OCI-LY1 (cell line): ENCODE measurements around the gene CTDSPL.

ENCODE experiments used
- H2AFZ ChIP-seq: fragments of 200-600 bp; sonication (generic), shearing (Covaris generic); 2 replicates; pipeline ENCODE4 v1.6.0; 2014; ENCODE audit warnings: antibody characterized with exemption, mild to moderate bottlenecking, low read length
- H3F3A ChIP-seq: fragments of 200-600 bp; sonication (generic), shearing (Covaris generic); 2 replicates; pipeline ENCODE4 v1.6.0; 2014; ENCODE audit warnings: mild to moderate bottlenecking, antibody characterized with exemption, low read length, moderate library complexity; ENCODE audit not compliant: insufficient read depth
- H3K27ac ChIP-seq: fragments of 200-600 bp; sonication (generic); 2 replicates; pipeline ENCODE4 v1.5.1; 2014; ENCODE audit warnings: low read length, mixed run types, mild to moderate bottlenecking, low read depth; ENCODE audit not compliant: poor library complexity, severe bottlenecking
- H3K27me3 ChIP-seq: fragments of 200-600 bp; sonication (generic); 2 replicates; pipeline ENCODE4 v1.6.0; 2014; ENCODE audit warnings: antibody characterized with exemption, mild to moderate bottlenecking, low read length, moderate library complexity; ENCODE audit not compliant: insufficient read depth
- H3K36me3 ChIP-seq: fragments of 200-600 bp; sonication (generic); 2 replicates; pipeline ENCODE4 v1.6.1; 2014; ENCODE audit warnings: mild to moderate bottlenecking, antibody characterized with exemption, low read length, moderate library complexity, mixed read lengths; ENCODE audit not compliant: insufficient read depth
- H3K4me1 ChIP-seq: fragments of 200-600 bp; sonication (generic); 2 replicates; pipeline ENCODE4 v1.5.1; 2014; ENCODE audit warnings: mild to moderate bottlenecking, low read length, moderate library complexity; ENCODE audit not compliant: insufficient read depth, severe bottlenecking
- H3K4me2 ChIP-seq: fragments of 200-600 bp; sonication (generic), shearing (Covaris generic); 2 replicates; pipeline ENCODE4 v1.6.1; 2014; ENCODE audit warnings: low read length
- H3K4me3 ChIP-seq: fragments of 200-600 bp; sonication (generic); 2 replicates; pipeline ENCODE4 v1.5.1; 2014; ENCODE audit warnings: low read length, low read depth, mild to moderate bottlenecking, mixed read lengths; ENCODE audit not compliant: poor library complexity, severe bottlenecking
- H3K79me2 ChIP-seq: fragments of 200-600 bp; shearing (Covaris generic); 2 replicates; pipeline ENCODE4 v1.6.1; 2016; ENCODE audit warnings: mixed run types, low read length, mixed read lengths; ENCODE audit not compliant: insufficient read depth
- H3K9ac ChIP-seq: fragments of 200-600 bp; sonication (generic), shearing (Covaris generic); 2 replicates; pipeline ENCODE4 v1.6.1; 2014; ENCODE audit warnings: mild to moderate bottlenecking, low read length, mixed read lengths
- H3K9me2 ChIP-seq: fragments of 200-600 bp; sonication (generic), shearing (Covaris generic); 2 replicates; pipeline ENCODE4 v1.6.1; 2014; ENCODE audit warnings: low read depth, mild to moderate bottlenecking, low read length, mixed read lengths
- H3K9me3 ChIP-seq: fragments of 200-600 bp; shearing (Covaris generic); 2 replicates; pipeline ENCODE4 v1.6.1; 2014; ENCODE audit warnings: low read length, mixed read lengths
- H4K20me1 ChIP-seq: fragments of 200-600 bp; sonication (generic), shearing (Covaris generic); 2 replicates; pipeline ENCODE4 v1.6.0; 2016; ENCODE audit warnings: mild to moderate bottlenecking, low read length; ENCODE audit not compliant: insufficient read depth
- EZH2 ChIP-seq: fragments of 200-600 bp; sonication (generic), shearing (Covaris generic); IDR thresholded peaks from 2 replicates; pipeline ENCODE4 v1.8.0; 2017; ENCODE audit warnings: borderline replicate concordance, mixed run types, mild to moderate bottlenecking, antibody characterized with exemption, low read length, moderate library complexity, mixed read lengths
- TF ChIP-seq, protein P1 (sequence below): fragments of 200-600 bp; sonication (generic), shearing (Covaris generic); IDR thresholded peaks from 2 replicates; pipeline ENCODE4 v1.5.1; 2017; ENCODE audit warnings: mild to moderate bottlenecking, antibody characterized with exemption, low read length, moderate library complexity, mixed read lengths

CTDSPL gene

DNA sequence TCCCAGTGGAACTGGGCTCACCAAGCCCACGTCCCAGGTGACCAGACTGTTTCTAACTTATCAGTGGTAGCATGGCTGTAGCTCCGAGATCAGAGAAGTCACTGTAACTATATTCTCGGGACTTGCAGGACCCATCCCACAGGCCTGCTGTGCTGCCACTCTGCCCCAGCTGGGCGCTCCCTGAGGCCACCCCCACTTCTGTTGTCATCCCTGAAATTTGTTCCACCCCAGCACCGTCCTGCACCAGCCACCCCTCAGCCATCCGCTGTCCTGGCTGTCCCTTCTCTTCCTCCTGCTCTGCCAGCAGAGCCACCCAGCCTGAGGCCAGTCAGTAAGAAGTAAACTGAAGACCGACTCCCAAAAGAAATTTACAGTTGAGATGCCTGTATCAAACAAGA is 95.9 kb downstream of the CTDSPL start:
- Histone ChIP-seq H3K4me3 (no peak overlapping the region), H3K9me2 (no peaks in the 10 kb centered on the region), H3K27ac (peak overlapping the region; percentile 19), H4K20me1 (no peaks in the 10 kb centered on the region), H3K4me2 (no peak overlapping the region), H3K36me3 (no peaks in the 10 kb centered on the region), H3K27me3 (no peaks in the 10 kb centered on the region), H2AFZ (0 out of 2 replicates have a peak overlapping the region, but pooled peaks have one; percentile 41), H3F3A (no peaks in the 10 kb centered on the region), H3K79me2 (no peaks in the 10 kb centered on the region), H3K4me1 (peaks cover 20% of the 10 kb centered on the region), H3K9ac (no peak overlapping the region), H3K9me3 (no peaks in the 10 kb centered on the region)
- TF ChIP-seq, protein P1, sequence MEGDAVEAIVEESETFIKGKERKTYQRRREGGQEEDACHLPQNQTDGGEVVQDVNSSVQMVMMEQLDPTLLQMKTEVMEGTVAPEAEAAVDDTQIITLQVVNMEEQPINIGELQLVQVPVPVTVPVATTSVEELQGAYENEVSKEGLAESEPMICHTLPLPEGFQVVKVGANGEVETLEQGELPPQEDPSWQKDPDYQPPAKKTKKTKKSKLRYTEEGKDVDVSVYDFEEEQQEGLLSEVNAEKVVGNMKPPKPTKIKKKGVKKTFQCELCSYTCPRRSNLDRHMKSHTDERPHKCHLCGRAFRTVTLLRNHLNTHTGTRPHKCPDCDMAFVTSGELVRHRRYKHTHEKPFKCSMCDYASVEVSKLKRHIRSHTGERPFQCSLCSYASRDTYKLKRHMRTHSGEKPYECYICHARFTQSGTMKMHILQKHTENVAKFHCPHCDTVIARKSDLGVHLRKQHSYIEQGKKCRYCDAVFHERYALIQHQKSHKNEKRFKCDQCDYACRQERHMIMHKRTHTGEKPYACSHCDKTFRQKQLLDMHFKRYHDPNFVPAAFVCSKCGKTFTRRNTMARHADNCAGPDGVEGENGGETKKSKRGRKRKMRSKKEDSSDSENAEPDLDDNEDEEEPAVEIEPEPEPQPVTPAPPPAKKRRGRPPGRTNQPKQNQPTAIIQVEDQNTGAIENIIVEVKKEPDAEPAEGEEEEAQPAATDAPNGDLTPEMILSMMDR, result no peak
- TF ChIP-seq EZH2, result no peak

- H3K9ac ChIP-seq, result no peak overlapping the region
Measured at GRCh38 chr3:37961622-37962431, 100.1 kb downstream of the CTDSPL start.

GRCh38 chr3:37963016-37963415 is 101.3 kb downstream of the CTDSPL start:
- H3K4me3 ChIP-seq, result no peak overlapping the region
- no peaks in the 10 kb centered on the region for H3K9me2 ChIP-seq
- no peaks in the 10 kb centered on the region for H3K27me3 ChIP-seq
- H3K9ac ChIP-seq, result no peak overlapping the region
- H3K79me2 ChIP-seq, result no peaks in the 10 kb centered on the region
- no peak overlapping the region for H3K4me2 ChIP-seq
- no peaks in the 10 kb centered on the region for H3K36me3 ChIP-seq
- no peaks in the 10 kb centered on the region for H3F3A ChIP-seq
- peaks cover 16% of the 10 kb centered on the region for H3K4me1 ChIP-seq
- no peaks in the 10 kb centered on the region for H4K20me1 ChIP-seq
- H2AFZ ChIP-seq, result no peak overlapping the region
- no peak overlapping the region for H3K27ac ChIP-seq
- TF ChIP-seq EZH2, result no peak
- TF ChIP-seq, protein P1, result no peak
- H3K9me3 ChIP-seq, result no peaks in the 10 kb centered on the region

More at GRCh38 chr3:37961622-37962431, 100.1 kb downstream of the CTDSPL start:
- Histone ChIP-seq H3F3A (no peaks in the 10 kb centered on the region), H3K27me3 (no peaks in the 10 kb centered on the region), H3K36me3 (no peaks in the 10 kb centered on the region), H4K20me1 (no peaks in the 10 kb centered on the region), H3K27ac (no peak overlapping the region), H3K79me2 (no peaks in the 10 kb centered on the region), H2AFZ (no peak overlapping the region), H3K4me2 (no peak overlapping the region), H3K4me1 (peaks cover 23% of the 10 kb centered on the region), H3K9me3 (no peaks in the 10 kb centered on the region), H3K4me3 (no peak overlapping the region), H3K9me2 (no peaks in the 10 kb centered on the region)
- TF ChIP-seq EZH2, result no peak
- TF ChIP-seq, protein P1, result no peak
